ENCODE measurements around the gene RNPEPL1. TPM values are rescaled to one million over a fixed set of nuclear protein-coding genes. Genes with fewer than 3 reads are reported as not detected.

Gene RNPEPL1
- polyA plus RNA-seq, 1 donor = 35.0 TPM

DNA sequence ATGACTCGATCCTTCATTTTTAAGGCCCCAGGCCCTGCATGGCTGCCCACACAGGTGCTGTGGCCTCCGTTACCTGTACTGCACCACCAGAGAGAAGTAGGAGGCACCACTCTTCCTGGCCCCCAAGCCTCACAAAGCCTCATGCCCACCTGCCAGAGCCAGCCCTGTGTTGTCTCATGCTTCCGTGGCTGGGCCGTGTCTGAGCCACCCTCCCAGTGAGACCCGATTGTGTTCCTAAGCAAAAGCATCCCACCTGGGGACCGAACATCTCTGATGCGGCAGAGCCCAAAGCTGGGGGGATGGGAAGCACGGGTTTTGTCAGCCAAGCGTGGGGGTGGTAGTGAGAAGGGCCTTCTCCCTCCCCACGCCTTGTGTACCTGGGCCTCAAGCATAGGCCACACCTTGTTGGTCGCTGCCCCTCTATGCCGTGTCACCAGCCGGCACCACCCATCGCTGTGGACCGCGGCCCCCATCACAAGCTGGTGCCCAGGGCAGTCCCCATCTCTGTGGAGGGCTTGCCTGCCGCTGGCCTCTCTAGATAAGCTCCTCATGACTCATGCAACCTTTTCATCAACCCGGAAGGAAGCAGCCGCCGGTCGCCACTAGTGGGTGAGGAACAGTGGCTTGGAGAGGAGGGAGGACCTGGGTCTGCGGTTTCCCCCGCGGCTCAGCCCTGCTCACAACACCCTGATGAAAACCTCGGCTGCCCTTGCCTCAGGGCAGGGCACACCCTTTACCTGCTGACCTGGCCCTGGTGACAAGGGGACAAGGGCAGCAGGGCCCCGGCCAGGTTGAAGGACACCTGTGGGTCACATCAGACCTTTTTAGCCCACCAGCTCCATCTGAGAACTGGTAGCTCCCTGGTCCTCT lies 2.7 kb upstream of the RNPEPL1 start:
- DNase-seq = no peak

DNA sequence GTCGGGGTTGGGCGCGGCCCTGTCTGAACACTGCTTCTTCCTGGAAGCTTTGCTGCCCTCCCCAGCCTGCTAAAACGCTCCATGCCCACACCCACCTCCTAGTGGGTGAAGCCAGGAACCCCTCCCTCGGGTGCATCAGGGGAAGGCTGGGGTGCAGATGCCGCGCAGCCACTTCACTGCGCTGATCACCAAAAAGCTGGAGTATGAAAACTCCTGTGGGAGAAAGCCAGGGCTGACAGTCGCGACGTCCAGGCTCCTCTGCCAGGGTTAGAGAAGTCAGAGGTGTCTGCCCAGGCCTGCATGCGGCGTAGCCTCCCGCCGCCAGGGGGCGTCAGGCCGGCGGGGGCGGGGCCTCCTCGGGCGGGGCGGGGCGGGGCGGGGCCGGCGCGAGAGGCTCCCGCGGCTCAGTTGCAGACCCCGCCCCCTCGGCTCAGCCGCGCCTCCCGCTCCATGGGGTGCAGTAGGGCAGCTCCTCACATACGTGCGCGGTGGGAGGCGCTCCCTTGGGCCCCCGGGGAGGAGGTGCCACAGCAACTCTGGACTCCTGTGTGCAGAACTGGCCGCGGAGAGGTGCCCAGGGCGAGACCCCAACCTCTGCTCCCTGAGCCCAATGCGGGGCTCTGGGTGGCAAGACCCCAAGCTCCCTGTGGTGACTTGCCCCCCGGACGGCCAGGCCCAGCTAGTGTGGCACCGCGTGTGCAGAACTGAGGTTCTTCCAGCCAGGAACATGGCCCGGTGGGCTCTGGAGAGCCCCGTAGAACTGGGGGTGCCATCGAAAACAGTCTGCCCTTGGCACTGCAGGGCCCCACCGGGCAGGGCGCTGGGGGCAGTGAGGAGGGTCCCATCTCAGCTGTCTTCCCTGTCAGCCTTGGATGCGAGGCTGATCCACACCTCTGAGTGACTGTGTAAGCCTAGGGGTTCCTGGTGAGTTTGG lies 1.8 kb upstream of the RNPEPL1 start:
- DNase-seq = peak; percentile 79

DNA sequence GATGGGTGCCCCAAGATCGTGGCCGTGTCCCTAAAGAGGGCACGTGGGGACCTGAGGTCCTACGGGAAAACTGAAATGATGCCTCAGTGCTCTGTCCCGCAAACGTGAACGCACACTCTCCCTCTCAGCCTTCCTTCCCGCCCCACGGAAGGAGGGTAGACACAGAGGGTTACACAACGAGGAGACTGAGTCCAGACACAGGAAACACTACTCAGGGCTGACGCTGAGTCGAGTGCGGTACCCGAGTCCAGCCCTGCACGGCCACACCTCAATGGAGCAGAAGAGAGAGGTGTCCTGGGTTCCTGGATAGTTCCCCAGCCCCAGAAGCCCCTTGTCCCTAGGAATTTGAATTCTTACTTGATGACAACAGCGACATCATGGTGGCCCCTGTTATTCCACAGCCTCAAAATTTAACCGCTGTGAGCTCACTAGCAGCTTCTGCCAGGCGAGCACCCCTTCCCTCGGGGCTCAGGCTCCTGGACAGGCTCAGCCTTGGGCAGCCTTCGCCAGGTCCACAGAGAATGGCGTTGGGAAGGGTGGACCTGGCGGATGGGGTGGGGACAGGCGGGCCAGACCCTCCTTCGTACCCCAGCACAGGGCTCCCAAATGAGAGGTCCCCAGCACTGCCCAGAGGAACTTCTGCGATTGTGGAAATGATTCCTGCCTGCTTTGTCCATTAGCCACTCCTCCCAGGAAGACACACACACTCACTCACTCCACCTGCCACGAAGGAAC lies 980 bp upstream of the RNPEPL1 start:
- no peak for DNase-seq

DNA sequence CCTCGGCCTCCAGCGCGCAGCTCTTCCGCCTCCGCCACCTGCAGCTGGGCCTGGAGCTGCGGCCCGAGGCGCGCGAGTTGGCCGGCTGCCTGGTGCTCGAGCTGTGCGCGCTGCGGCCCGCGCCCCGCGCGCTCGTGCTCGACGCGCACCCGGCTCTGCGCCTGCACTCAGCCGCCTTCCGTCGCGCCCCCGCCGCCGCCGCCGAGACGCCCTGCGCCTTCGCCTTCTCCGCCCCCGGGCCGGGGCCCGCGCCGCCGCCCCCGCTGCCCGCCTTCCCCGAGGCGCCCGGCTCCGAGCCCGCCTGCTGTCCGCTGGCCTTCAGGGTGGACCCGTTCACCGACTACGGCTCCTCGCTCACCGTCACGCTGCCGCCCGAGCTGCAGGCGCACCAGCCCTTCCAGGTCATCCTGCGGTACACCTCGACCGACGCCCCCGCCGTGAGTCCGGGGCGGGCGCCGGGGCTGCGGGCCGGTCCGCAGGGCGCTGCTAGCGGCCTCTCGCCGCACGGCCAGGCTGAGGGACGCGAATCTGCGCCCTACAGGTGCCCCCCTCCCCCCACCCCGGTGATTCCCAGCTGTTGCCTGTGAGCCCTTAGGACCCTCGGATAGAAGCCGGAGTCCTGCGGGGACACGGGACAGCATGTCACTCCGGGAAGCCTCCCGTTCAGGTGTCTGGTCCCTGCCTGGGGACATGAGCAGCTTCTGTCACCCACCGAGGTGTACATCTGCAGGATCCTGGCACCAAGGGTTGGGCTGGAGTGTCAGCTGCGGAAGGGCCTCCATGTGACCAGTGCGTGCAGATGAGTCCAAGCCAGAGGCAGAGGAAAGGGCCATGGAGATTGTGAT lies 616 bp downstream of the RNPEPL1 start:
- DNase-seq = peak; percentile 87

DNA sequence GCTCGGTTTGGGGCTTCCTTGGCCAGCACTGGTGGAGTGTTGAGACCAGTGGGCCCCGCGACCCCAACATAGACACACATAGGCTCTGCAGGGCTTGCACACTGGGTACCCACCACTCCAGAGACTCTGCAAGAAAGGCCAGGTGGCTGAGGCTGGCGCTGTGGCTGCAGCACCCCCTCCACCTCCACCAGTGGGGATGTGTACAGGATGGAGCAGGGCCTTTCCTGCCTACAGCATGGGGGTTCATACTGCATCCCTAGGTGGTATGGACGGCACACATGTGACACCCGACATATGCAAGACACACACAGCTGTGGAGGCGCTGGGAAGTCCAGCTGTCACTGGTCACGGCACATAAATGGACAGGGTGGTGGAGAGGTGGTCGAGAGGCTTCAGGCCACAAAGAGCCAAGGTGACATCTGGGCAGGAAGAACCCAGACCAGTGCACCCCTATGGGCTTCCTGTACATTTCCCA lies 1.3 kb downstream of the RNPEPL1 start:
- DNase-seq = no peak

DNA sequence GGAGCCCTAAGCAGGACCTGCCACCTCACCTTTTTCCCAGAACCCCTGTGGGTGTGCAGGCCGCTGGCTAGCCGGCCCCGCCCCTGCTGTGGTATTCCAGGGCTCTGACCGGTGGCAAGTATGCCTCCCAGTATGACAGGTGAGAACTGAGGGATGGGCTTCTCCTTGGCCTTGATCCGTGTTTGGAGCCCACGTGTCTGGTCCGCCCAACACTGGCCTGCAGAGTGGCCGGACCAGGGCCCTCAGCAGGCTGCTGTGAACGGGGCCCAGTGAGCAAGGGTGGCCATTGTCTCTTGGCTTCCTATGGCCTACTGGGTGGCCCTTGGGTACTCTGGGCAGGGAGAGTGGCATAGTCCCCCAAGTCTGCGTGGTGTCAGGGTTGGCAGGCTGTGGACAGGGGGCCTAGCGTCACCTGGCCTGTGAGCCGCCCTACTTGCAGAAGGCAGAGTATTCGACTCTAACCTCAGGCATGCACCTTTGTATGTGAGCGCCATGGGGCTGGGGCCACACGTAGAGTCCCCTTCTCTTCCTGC lies 1.8 kb downstream of the RNPEPL1 start:
- DNase-seq = no peak

DNA sequence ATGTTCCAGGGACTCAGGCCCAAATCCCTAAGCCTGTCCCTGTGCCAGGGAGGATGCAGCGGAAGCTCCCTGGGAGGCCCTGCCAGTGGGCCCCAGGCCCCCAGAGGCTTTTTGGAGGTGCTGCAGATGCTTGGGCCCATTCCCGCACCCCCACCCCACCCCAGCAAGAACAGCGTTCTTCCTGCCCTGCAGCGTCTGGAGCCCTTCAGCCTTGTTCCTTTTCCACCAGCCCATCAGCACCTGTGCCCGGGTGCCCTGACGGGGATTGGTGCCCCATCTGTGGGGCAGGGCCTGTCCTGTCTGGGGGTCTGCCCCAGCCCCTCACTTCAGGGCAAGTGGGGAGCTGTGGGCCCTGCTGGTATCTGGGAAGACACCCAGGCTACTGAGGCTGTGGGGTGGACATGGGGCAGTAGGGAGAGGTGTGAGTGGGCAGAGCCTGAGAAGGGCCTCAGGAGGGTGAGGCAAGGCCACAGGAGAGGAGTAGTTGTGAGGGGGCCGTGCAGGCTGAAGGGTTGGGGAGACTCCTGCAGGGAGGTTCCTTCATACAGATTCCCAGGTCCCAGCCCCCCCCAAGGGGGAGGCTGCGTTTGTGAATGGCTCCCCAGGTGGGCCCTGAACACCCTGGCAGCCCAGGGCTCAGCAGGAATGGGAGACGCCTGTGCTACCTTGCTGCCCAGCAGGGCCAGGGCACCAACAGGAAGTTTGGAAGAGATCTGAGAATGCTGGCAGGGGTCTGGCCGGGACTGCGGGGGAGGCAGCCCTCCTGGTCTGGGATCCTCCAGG lies 2.4 kb downstream of the RNPEPL1 start:
- DNase-seq = no peak

DNA sequence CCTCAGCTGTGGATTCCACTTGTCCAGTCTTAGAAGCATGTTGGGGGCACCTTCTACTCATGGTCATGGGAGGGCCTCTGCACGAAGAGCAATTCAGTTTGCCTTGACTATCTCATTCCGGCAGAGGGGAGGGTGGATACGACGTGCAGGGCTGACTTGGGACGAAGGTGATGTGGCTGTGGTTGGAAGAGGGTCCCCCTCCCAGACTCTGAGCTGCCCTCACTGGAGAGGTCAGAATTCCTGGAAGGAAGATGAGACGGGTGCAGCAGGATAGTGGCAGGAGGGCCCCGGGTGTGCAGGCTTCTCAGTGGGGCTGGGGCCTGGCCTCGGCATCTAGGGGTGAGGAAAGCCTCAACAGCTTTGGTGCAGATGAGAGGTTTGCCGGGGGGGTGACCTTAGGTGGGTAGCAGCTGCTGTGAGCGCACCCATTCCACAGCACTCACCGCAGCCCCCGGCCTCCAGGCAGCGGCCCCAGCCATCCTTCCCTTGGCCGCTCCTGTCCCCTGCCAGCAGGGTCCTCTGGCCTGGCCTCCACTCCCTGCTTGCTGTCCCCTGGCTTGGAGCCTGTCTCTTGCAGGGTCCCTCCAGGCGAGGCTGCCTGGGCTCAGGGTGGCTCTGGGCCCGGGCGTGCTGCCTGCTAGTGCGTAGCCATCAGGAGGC lies 3.2 kb downstream of the RNPEPL1 start:
- DNase-seq = no peak

DNA sequence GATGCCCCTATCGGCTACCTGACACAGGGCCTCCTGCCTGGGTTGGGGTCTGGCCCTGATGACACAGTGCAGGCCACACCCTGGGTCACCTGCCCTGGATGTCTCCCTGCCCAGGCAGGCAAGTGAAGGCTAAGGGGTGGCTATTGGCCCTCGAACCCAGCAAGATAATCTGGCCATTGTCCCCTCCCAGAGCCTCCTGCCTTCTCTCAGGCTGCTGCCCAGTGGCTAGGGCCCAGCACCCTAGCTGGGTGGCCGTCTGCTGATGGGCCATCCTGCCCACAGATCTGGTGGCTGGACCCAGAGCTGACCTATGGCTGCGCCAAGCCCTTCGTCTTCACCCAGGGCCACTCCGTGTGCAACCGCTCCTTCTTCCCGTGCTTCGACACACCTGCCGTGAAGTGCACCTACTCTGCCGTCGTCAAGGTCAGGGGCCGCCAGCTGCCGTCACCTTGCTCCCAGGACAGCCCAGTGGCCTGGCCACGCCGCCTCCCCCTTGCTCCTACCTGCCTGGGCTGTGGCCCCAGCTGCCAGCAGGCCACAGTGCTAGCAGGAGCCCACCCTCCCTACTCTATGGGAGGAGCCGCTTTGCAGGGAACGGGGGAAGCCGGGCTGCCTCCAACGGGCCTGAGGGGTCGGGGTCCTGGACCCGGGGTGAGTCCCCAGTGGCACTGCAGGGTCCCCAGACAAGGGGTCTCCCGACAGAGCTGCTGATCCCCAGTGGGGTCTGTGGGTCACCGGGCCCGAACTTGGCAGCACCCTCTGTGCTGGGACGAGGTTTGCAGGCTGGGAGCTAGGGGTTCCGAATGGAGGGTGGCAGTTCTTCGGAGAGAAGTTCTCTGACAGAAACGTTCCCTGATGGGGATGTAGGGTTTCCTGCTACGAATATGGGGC lies 4.1 kb downstream of the RNPEPL1 start:
- DNase-seq = no peak

DNA sequence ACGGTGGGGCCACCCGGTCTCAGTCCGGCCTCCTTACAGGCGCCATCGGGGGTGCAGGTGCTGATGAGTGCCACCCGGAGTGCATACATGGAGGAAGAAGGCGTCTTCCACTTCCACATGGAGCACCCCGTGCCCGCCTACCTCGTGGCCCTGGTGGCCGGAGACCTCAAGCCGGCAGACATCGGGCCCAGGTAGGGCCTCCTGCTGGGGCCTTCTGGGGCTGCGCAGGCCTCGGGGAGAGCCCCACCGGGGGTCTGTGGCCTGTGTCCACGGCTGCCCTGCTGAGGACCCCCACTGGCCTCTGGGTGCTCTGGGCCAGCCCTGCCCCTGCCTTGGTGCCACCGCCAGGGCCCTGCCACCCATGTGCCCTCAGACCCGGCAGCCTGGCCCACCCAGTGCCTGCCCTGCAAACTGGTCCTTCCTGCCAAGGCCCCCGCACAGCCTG lies 4.8 kb downstream of the RNPEPL1 start:
- no peak for DNase-seq

DNA sequence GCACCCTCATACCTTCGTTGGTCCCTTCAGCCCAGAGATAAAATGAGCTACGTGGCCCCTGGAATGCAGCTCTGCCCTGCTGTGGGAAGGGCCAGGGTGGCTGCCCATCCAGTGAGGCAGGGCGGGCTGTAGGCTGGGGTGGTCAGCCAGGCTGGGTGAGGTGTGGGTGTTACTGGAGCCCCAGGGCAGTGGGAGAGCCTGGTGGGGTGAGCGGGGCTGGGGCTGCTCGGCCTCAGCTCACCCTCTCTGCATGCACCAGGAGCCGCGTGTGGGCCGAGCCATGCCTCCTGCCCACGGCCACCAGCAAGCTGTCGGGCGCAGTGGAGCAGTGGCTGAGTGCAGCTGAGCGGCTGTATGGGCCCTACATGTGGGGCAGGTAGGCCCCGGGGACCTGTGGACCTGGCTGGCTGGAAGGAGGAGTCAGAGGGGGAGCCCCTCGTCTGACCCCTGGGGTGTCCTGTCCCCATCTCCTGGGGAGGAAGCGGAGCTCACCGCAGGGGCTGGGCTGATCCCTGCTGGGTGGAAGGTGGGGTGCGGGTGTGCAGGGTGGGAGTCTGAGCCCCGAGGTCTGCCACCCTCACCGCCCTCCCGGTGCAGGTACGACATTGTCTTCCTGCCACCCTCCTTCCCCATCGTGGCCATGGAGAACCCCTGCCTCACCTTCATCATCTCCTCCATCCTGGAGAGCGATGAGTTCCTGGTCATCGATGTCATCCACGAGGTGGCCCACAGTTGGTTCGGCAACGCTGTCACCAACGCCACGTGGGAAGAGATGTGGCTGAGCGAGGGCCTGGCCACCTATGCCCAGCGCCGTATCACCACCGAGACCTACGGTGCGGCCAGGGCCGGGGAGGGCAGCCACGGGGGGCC lies 5.5 kb downstream of the RNPEPL1 start:
- no peak for DNase-seq

DNA sequence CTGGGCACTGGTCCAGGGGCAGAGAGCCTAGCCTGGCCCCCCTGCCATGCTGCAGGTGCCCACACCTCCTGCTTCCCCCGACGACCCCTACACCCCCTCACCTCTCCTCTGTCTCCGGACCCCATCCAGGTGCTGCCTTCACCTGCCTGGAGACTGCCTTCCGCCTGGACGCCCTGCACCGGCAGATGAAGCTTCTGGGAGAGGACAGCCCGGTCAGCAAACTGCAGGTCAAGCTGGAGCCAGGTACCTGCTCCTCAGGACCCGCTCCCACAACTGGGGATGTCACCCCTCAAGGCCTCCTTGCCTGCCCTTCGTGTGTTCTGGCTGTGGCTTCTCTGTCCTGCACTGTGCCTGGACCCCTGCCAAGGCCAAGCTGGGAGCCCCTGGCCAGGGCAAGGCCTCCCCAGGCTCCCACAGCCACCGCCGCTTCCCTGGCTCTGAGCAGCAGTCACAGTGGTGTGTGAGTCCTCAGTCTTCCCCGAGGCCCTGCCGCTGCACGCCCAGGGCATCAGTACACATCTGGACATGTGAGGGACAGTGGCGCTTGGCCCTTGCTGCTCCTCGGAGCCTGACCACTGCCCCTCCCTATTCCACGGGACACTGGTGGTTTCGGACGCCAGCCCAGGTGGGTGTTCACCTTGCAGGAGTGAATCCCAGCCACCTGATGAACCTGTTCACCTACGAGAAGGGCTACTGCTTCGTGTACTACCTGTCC lies 6.3 kb downstream of the RNPEPL1 start:
- no peak for DNase-seq

DNA sequence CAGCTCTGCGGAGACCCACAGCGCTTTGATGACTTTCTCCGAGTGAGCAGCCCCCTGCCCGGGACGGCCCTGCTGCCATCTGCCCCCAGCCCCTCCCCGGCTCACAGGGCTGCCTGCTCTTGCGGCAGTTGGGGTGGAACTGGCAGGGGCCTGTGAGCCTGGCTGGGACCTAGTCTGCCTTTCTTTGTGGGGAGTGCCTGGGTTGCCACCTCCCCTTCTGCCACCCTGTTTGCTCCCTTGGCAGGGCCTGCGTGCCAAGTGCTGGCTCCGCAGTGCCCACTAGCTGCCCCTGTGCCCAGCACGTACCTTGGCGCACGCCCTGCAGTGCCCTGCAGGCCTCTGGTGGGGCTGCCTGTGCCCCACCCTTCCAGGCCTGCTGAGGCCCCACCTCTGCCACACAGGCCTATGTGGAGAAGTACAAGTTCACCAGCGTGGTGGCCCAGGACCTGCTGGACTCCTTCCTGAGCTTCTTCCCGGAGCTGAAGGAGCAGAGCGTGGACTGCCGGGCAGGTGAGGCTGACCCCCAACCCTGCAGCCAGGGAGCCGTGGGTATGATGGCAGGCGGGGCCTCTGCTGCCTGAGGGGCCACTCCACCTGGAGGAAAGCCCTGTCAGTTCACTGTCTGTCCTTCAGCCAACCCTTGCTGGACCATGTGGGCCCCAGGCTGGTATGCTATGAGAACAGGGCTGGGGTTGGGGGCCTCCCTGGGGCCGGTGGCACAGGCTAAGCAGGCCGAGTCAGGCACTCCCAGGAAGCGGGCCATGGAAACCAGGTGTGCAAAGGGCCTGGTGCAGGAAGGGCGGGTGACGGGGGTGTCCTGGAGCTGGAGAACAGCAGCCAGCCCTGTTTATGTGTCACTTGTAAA lies 7.0 kb downstream of the RNPEPL1 start:
- DNase-seq = no peak

DNA sequence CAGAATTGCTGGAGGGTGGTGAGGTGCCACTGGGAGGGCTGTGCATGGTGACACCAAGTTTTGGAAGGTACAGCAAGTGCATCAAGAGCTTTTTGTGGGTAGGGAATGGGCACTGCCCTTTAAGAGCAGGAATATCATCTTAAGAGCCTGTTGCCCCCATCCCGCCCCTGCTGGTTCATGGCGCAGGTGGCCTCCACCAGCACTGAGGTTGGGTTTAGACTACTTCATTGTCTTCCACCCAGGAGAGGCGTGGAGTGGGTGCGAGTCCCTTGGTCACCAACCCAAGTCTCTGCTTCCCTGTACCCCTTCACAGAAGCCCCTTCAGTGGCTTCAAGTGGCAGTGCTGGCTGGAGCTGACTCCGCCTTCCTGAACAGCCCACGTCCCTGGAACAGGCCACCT lies 7.8 kb downstream of the RNPEPL1 start:
- no peak for DNase-seq

DNA sequence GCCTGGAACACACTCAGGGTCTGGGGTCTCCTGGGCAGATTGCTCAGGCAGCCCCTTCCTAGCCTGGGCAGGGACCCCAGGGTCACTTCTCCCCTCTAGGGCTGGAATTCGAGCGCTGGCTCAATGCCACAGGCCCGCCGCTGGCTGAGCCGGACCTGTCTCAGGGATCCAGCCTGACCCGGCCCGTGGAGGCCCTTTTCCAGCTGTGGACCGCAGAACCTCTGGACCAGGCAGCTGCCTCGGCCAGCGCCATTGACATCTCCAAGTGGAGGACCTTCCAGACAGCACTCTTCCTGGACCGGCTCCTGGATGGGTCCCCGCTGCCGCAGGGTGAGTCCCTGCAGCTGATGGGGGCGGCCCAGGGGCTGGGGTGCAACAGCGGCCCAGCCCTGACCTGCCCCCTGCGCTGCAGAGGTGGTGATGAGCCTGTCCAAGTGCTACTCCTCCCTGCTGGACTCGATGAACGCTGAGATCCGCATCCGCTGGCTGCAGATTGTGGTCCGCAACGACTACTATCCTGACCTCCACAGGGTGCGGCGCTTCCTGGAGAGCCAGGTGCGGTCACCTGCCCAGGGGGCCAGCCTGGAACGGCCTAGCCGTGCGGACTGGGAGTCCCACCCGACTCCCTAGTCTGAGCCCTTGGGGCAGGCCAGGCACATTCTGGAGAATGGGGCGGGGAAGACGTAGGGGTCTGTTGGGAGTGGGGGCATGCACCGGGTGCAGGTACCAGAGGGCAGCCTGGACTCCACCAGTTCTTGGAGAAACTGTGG lies 8.3 kb downstream of the RNPEPL1 start:
- no peak for DNase-seq
